HT-29 (cell line): ENCODE measurements around the gene NCOA7. TPM values are rescaled to one million over a fixed set of nuclear protein-coding genes. Genes with fewer than 3 reads are reported as not detected.

Experiments used
- DNase-seq: peaks from one replicate; pipeline ENCODE4 v3.0.0-alpha.2; 2015; ENCODE audit warnings: low spot score
- total RNA-seq: library from RNA; depleted of rRNA; stranded (reverse); fragments of >200 nt; shearing (Covaris generic); gene quantifications from 2 replicates; pipeline ENCODE4 v1.2.3, GENCODE V29; 2014; rRNA removed

NCOA7 gene
- 11.6 and 13.3 TPM in 2 replicates for total RNA-seq

- peak; percentile 63 for DNase-seq
Observed at GRCh38 chr6:125790358-125791150, at the start of gene NCOA7. Gene NCOA7, plus strand, starts transcription at chr6:125790960. Its CDS starts 24,395 bp downstream, at chr6:125815355.

GRCh38 chr6:125741336-125741735 lies 49.4 kb upstream of the NCOA7 start:
- DNase-seq = no peak

GRCh38 chr6:125742024-125742423 lies 48.7 kb upstream of the NCOA7 start:
- DNase-seq = no peak

GRCh38 chr6:125742464-125743120 lies 48.2 kb upstream of the NCOA7 start:
- DNase-seq = no peak

- DNase-seq = no peak
Observed at GRCh38 chr6:125743604-125744003, 47.2 kb upstream of the NCOA7 start.

GRCh38 chr6:125745281-125746018 lies 45.3 kb upstream of the NCOA7 start:
- DNase-seq = no peak

GRCh38 chr6:125746019-125746414 lies 44.7 kb upstream of the NCOA7 start:
- DNase-seq = no peak

- DNase-seq = peak; percentile 10
Observed at GRCh38 chr6:125746731-125747588, 43.8 kb upstream of the NCOA7 start.

- DNase-seq = no peak
Observed at GRCh38 chr6:125747589-125748405, 43.0 kb upstream of the NCOA7 start.

GRCh38 chr6:125748406-125749172 lies 42.2 kb upstream of the NCOA7 start:
- DNase-seq = peak; percentile 22

GRCh38 chr6:125749173-125749864 lies 41.4 kb upstream of the NCOA7 start, which contains the start of gene HEY2:
Gene HEY2, plus strand, starts transcription at chr6:125749632. Its CDS starts 145 bp downstream, at chr6:125749777.
- DNase-seq = peak; percentile 82

GRCh38 chr6:125749865-125750691 lies 40.7 kb upstream of the NCOA7 start:
- DNase-seq = no peak

GRCh38 chr6:125750692-125751333 lies 39.9 kb upstream of the NCOA7 start:
- DNase-seq = no peak

- no peak for DNase-seq
Observed at GRCh38 chr6:125751334-125751916, 39.3 kb upstream of the NCOA7 start.

GRCh38 chr6:125752773-125753172 lies 38.0 kb upstream of the NCOA7 start:
- no peak for DNase-seq

- peak; percentile 21 for DNase-seq
Observed at GRCh38 chr6:125753218-125753936, 37.4 kb upstream of the NCOA7 start.

GRCh38 chr6:125753937-125754259 lies 36.9 kb upstream of the NCOA7 start:
- DNase-seq = no peak
